ENCODE measurements around the gene OSBP2. TPM values are rescaled to one million over a fixed set of nuclear protein-coding genes. Genes with fewer than 3 reads are reported as not detected.

Gene OSBP2
- polyA plus RNA-seq, 2 donors: 2.5 to 2.7 TPM

DNA sequence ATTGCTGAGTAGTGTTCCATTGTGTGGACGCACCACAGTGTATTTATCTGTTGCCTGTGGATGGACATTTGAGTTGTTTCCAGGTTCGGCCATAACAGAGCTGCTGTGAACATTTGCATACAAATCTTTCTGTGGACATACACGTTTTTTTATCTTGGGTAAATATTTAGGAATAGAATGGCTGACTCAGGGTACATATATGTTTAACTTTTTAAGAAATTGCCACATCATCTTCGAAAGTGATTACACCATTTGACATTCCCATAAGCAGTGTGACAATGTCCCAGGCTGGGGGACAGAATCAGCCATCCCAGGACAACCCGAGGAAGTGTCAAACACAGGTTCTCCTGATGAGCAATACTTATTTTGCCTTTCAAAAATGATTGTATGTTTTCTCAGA is 87.9 kb downstream of the OSBP2 start:
- Histone ChIP-seq H3K4me1 (ENCODE audit: control insufficient read depth in 2 of 2, insufficient read depth in 2 of 2, low read length in 1 of 2) (no peaks in the 10 kb centered on the region), H3K36me3 (ENCODE audit: control insufficient read depth in 2 of 2, insufficient read depth in 2 of 2, low read length in 1 of 2) (no peaks in the 10 kb centered on the region), H3K4me3 (ENCODE audit: low read depth in 1 of 2, low read length in 2 of 2) (no peak overlapping the region), H3K9me3 (ENCODE audit: control insufficient read depth in 2 of 2, insufficient read depth in 1 of 2, low read depth in 1 of 2, low read length in 1 of 2) (no peaks in the 10 kb centered on the region), H3K27me3 (ENCODE audit: control insufficient read depth in 1 of 2, insufficient read depth in 2 of 2, low read length in 2 of 2) (no peaks in the 10 kb centered on the region), H3K27ac (ENCODE audit: low read depth in 2 of 2, low read length in 1 of 2) (no peak overlapping the region)
- WGBS, 2 donors: 67 to 68% methylated on average over 5 of the region's 5 CpGs

DNA sequence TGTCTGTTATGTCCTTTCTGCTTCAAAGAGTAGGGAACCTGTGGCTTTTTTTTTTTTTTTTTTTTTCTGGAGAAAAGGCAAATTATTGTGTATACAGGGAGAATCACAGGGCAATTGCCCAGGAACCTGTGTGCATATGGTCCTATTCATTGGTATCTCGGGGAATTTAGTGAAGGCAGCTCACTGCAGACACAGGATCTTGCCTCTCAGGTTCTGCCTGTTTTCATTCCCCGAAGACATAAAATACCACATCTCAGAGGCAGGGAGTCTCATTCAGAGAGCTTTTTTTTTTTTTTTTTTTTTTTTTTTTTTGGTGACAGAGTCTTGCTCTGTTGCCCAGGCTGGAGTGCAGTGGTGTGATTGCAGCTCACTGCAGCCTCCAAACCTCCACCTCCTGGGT is 88.3 kb downstream of the OSBP2 start:
- Histone ChIP-seq H3K4me1 (ENCODE audit: control insufficient read depth in 2 of 2, insufficient read depth in 2 of 2, low read length in 1 of 2) (no peaks in the 10 kb centered on the region), H3K27me3 (ENCODE audit: control insufficient read depth in 1 of 2, insufficient read depth in 2 of 2, low read length in 2 of 2) (no peaks in the 10 kb centered on the region), H3K36me3 (ENCODE audit: control insufficient read depth in 2 of 2, insufficient read depth in 2 of 2, low read length in 1 of 2) (no peaks in the 10 kb centered on the region), H3K27ac (ENCODE audit: low read depth in 2 of 2, low read length in 1 of 2) (no peak overlapping the region), H3K4me3 (ENCODE audit: low read depth in 1 of 2, low read length in 2 of 2) (no peak overlapping the region), H3K9me3 (ENCODE audit: control insufficient read depth in 2 of 2, insufficient read depth in 1 of 2, low read depth in 1 of 2, low read length in 1 of 2) (no peaks in the 10 kb centered on the region)
- WGBS, 2 donors: 59 to 60% methylated on average over 2 of the region's 2 CpGs

DNA sequence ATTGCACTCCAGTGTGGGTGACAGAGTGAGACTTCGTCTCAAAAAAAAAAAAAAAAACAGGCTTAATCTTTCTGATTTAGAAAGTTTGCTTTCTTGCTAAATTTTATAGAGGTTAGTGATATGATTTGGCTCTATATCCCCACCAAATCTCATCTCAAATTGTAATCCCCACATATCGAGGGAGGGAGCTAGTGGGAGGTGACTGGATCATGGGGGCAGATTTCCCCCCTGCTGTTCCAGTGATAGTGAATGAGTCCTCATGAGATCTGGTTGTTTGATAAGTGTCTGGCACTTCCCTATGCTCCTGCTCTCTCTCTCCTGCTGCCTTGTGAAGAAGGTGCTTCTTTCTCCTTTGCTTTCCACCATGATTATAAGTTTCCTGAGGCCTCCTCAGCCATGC is 90.9 kb downstream of the OSBP2 start:
- WGBS, 2 donors: 71 to 88% methylated on average over 2 of the region's 2 CpGs
- Histone ChIP-seq H3K27me3 (ENCODE audit: control insufficient read depth in 1 of 2, insufficient read depth in 2 of 2, low read length in 2 of 2) (peaks cover 0 to 2% of the 10 kb centered on the region in 2 donors), H3K36me3 (ENCODE audit: control insufficient read depth in 2 of 2, insufficient read depth in 2 of 2, low read length in 1 of 2) (no peaks in the 10 kb centered on the region), H3K4me3 (ENCODE audit: low read depth in 1 of 2, low read length in 2 of 2) (no peak overlapping the region), H3K9me3 (ENCODE audit: control insufficient read depth in 2 of 2, insufficient read depth in 1 of 2, low read depth in 1 of 2, low read length in 1 of 2) (no peaks in the 10 kb centered on the region), H3K27ac (ENCODE audit: low read depth in 2 of 2, low read length in 1 of 2) (no peak overlapping the region), H3K4me1 (ENCODE audit: control insufficient read depth in 2 of 2, insufficient read depth in 2 of 2, low read length in 1 of 2) (no peaks in the 10 kb centered on the region)

DNA sequence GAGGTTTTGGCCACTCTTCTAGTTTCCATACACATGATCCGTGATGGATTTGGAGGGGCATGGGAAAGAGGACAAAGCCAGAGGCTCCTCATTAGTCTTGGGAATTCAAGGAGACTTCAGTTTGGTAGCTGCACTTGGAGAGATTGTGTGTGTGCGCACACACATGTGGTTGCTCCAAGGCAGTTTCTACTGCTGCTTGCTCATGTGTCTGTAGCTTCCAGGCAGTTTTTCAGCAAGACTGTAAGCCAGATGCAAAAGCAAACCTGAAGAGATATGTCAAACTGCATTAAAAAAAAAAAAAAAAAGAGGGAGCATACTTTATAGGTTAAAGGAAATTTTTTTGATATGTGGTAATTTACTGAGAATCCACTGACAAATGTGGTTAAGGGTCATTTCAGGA is 95.7 kb downstream of the OSBP2 start:
- WGBS, 2 donors: 71 to 72% methylated on average over 2 of the region's 2 CpGs
- H3K36me3 ChIP-seq (ENCODE audit: control insufficient read depth in 2 of 2, insufficient read depth in 2 of 2, low read length in 1 of 2): no peaks in the 10 kb centered on the region

DNA sequence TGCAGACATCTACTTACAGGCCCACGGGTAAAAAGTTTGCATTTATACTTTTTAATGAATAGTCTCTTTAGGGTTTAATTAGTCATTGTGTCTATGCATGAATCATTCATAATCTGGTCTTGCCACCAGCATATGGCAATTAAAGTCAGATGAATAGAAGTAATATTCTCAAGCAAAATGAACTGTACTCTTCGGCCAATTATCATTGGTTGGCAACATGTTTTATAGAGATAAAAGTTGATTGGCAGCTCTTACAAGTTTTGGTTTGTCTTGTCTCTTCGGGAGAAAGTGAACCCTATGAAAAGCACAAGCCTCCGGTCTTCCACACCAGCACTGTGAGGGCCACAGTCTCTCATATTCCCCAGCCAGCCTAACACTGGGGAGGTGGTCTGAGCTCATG is 97.8 kb downstream of the OSBP2 start:
- no peak overlapping the region for H3K4me3 ChIP-seq (ENCODE audit: low read depth in 1 of 2, low read length in 2 of 2)
- H3K9me3 ChIP-seq (ENCODE audit: control insufficient read depth in 2 of 2, insufficient read depth in 1 of 2, low read depth in 1 of 2, low read length in 1 of 2): no peaks in the 10 kb centered on the region
- H3K27me3 ChIP-seq (ENCODE audit: control insufficient read depth in 1 of 2, insufficient read depth in 2 of 2, low read length in 2 of 2): peaks cover 0 to 2% of the 10 kb centered on the region in 2 donors
- H3K4me1 ChIP-seq (ENCODE audit: control insufficient read depth in 2 of 2, insufficient read depth in 2 of 2, low read length in 1 of 2): no peaks in the 10 kb centered on the region
- WGBS, 2 donors: 72 to 77% methylated on average over 4 of the region's 4 CpGs
- H3K36me3 ChIP-seq (ENCODE audit: control insufficient read depth in 2 of 2, insufficient read depth in 2 of 2, low read length in 1 of 2): no peaks in the 10 kb centered on the region
- no peak overlapping the region for H3K27ac ChIP-seq (ENCODE audit: low read depth in 2 of 2, low read length in 1 of 2)

More for the DNA sequence above, 95.7 kb downstream of the OSBP2 start:
- no peak overlapping the region for H3K27ac ChIP-seq (ENCODE audit: low read depth in 2 of 2, low read length in 1 of 2)
- no peak overlapping the region for H3K4me3 ChIP-seq (ENCODE audit: low read depth in 1 of 2, low read length in 2 of 2)
- peaks cover 0 to 2% of the 10 kb centered on the region in 2 donors for H3K27me3 ChIP-seq (ENCODE audit: control insufficient read depth in 1 of 2, insufficient read depth in 2 of 2, low read length in 2 of 2)
- H3K9me3 ChIP-seq (ENCODE audit: control insufficient read depth in 2 of 2, insufficient read depth in 1 of 2, low read depth in 1 of 2, low read length in 1 of 2): no peaks in the 10 kb centered on the region
- H3K4me1 ChIP-seq (ENCODE audit: control insufficient read depth in 2 of 2, insufficient read depth in 2 of 2, low read length in 1 of 2): no peaks in the 10 kb centered on the region

DNA sequence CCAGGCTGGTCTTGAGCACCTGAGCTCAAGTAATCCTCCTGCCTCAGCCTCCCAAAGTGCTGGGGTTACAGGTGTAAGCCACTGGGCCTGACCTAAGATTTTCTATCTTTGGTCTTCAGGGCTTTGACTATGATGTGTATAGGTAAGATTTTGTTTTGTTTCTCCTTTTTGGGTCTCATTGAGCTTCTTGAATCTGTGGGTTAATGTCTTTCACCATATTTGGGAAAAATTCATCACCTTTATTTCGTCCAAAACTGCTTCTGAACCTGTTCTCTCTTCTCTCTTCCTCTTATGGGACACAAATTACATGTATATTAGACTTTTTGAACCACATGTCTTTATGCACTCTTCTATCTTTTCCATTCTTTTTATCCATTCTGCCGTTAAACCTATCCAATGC is 100.4 kb downstream of the OSBP2 start:
- Histone ChIP-seq H3K27me3 (ENCODE audit: control insufficient read depth in 1 of 2, insufficient read depth in 2 of 2, low read length in 2 of 2) (no peaks in the 10 kb centered on the region), H3K4me3 (ENCODE audit: low read depth in 1 of 2, low read length in 2 of 2) (no peak overlapping the region), H3K36me3 (ENCODE audit: control insufficient read depth in 2 of 2, insufficient read depth in 2 of 2, low read length in 1 of 2) (no peaks in the 10 kb centered on the region), H3K27ac (ENCODE audit: low read depth in 2 of 2, low read length in 1 of 2) (no peak overlapping the region), H3K9me3 (ENCODE audit: control insufficient read depth in 2 of 2, insufficient read depth in 1 of 2, low read depth in 1 of 2, low read length in 1 of 2) (no peaks in the 10 kb centered on the region), H3K4me1 (ENCODE audit: control insufficient read depth in 2 of 2, insufficient read depth in 2 of 2, low read length in 1 of 2) (no peaks in the 10 kb centered on the region)
- 74 to 83% methylated on average over 2 of the region's 2 CpGs for WGBS, 2 donors

DNA sequence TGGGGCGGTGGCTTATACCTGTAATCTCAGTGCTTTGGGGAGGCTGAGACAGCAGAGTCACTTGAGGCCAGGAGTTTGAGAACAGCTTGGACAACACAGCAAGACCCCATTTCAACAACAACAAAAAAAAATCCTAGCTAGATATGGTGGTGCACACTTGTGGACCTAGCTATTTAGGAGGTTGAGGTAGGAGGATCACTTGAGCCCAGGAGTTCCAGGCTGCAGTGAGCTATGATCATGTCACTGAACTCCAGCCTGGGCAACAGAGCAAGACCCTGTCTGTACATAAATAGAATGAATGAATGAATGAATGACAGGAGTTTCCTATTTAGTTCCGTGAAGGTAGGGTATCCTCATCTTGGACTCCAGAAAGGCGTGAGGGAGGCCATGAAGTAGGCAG is 107.0 kb downstream of the OSBP2 start:
- 79 to 84% methylated on average over 3 of the region's 3 CpGs for WGBS, 2 donors
- Histone ChIP-seq H3K4me1 (ENCODE audit: control insufficient read depth in 2 of 2, insufficient read depth in 2 of 2, low read length in 1 of 2) (peaks cover 2 to 5% of the 10 kb centered on the region in 2 donors), H3K36me3 (ENCODE audit: control insufficient read depth in 2 of 2, insufficient read depth in 2 of 2, low read length in 1 of 2) (no peaks in the 10 kb centered on the region), H3K9me3 (ENCODE audit: control insufficient read depth in 2 of 2, insufficient read depth in 1 of 2, low read depth in 1 of 2, low read length in 1 of 2) (no peaks in the 10 kb centered on the region), H3K4me3 (ENCODE audit: low read depth in 1 of 2, low read length in 2 of 2) (no peak overlapping the region), H3K27ac (ENCODE audit: low read depth in 2 of 2, low read length in 1 of 2) (no peak overlapping the region), H3K27me3 (ENCODE audit: control insufficient read depth in 1 of 2, insufficient read depth in 2 of 2, low read length in 2 of 2) (no peaks in the 10 kb centered on the region)

DNA sequence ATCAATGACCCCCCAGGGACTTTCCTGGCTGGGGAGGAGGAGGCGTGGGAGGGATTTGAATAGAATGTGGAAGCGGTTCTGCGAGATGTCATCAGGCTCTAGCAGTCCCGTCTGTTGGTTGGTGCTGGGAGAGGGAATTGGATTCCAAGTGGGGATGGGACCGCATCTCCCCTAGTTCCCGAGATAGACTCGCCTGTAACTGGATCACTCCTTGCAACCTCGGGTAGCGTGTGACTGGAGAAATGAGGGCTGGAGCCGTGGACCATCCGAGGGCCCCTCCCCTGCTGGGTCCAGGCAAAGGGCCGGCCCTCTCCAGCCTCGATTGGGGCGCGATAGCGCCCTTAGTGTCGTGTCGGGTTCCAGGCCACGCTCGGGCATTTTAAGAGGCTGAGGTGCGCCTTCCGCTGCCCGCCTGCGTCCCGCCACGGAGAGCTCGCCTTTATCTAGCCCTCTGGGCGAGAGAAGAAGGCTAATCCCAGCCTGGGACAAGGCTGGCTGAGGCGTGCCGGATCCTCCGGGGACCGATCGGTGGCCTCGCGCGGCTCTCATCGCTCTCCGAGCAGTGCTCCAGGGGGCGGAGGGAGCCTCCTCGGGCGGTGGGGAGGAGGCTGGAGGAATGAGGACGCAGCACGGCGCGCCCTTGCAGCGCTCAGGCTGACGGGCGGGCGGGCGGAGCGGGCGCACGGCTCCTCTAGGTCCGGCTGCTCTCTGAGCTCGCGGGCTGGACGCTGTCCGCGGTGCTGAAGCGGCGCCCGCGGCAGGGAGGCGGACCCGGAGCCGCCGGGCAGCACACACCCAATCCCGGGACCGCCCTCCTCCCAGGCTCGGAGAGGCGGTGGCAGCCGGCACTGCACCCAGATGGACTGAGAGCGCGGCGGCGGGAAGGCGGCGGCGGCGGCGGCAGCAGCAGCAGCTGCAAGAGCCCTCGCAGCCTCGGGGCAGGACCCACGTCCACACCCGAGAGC is 107.8 kb downstream of the OSBP2 start:
- Histone ChIP-seq H3K27me3 (ENCODE audit: control insufficient read depth in 1 of 2, insufficient read depth in 2 of 2, low read length in 2 of 2) (no peaks in the 10 kb centered on the region), H3K27ac (ENCODE audit: low read depth in 2 of 2, low read length in 1 of 2) (no peak overlapping the region)
- WGBS, 2 donors: 4% methylated on average over 68 to 85 of the region's 85 CpGs

DNA sequence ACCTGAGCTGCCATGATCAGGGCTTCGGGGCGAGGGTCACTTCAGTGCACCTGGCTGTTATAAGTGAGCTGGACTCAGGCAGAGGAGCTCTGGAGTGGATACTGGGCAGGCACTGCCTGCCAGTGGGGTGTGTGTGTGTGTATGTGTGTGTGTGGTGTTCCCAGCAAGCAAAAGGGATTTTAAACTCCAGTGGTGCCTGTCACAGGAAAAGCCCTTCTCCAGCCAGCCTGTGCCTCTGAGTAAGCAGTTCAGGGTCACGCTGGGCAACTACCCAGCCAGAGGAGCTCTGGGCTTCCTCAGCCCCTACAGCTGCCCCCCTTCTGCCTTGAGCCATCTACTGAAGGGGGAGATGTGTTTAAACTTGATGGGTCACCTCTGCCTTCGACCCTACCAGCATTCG is 109.0 kb downstream of the OSBP2 start:
- H3K4me1 ChIP-seq (ENCODE audit: control insufficient read depth in 2 of 2, insufficient read depth in 2 of 2, low read length in 1 of 2): peaks cover 2 to 5% of the 10 kb centered on the region in 2 donors
- WGBS, 2 donors: 85 to 93% methylated on average over 5 of the region's 5 CpGs
- H3K4me3 ChIP-seq (ENCODE audit: low read depth in 1 of 2, low read length in 2 of 2): no peak overlapping the region
- H3K36me3 ChIP-seq (ENCODE audit: control insufficient read depth in 2 of 2, insufficient read depth in 2 of 2, low read length in 1 of 2): no peaks in the 10 kb centered on the region
- H3K9me3 ChIP-seq (ENCODE audit: control insufficient read depth in 2 of 2, insufficient read depth in 1 of 2, low read depth in 1 of 2, low read length in 1 of 2): no peaks in the 10 kb centered on the region
- H3K27ac ChIP-seq (ENCODE audit: low read depth in 2 of 2, low read length in 1 of 2): no peak overlapping the region
- H3K27me3 ChIP-seq (ENCODE audit: control insufficient read depth in 1 of 2, insufficient read depth in 2 of 2, low read length in 2 of 2): no peaks in the 10 kb centered on the region

More for the DNA sequence above, 107.8 kb downstream of the OSBP2 start:
- Histone ChIP-seq H3K9me3 (ENCODE audit: control insufficient read depth in 2 of 2, insufficient read depth in 1 of 2, low read depth in 1 of 2, low read length in 1 of 2) (no peaks in the 10 kb centered on the region), H3K4me3 (ENCODE audit: low read depth in 1 of 2, low read length in 2 of 2) (peak overlapping the region in 1 of 2 donors; percentile 1), H3K36me3 (ENCODE audit: control insufficient read depth in 2 of 2, insufficient read depth in 2 of 2, low read length in 1 of 2) (no peaks in the 10 kb centered on the region), H3K4me1 (ENCODE audit: control insufficient read depth in 2 of 2, insufficient read depth in 2 of 2, low read length in 1 of 2) (peaks cover 2 to 5% of the 10 kb centered on the region in 2 donors)

DNA sequence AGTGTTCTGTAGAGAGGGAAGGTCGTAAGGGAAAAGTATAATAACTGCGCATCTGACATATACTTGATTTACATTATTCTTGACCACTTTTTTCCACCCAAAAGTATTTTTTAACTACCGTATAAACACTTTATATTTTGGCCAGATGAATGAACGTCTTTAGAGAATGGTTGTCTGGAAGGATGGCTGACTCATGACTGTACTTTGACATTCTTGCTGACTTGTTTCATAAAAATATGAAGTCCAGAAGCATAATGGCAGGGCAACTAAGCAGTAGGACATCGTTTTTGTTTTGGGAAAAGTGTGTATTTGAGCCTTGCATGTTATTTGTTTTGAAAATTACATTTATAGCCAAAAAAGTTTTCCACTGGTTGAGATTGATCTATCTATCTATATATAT is 110.0 kb downstream of the OSBP2 start:
- 76 to 79% methylated on average over 5 of the region's 5 CpGs for WGBS, 2 donors

More for the DNA sequence above, 110.0 kb downstream of the OSBP2 start:
- H3K4me3 ChIP-seq (ENCODE audit: low read depth in 1 of 2, low read length in 2 of 2): no peak overlapping the region
- H3K9me3 ChIP-seq (ENCODE audit: control insufficient read depth in 2 of 2, insufficient read depth in 1 of 2, low read depth in 1 of 2, low read length in 1 of 2): no peaks in the 10 kb centered on the region
- H3K36me3 ChIP-seq (ENCODE audit: control insufficient read depth in 2 of 2, insufficient read depth in 2 of 2, low read length in 1 of 2): no peaks in the 10 kb centered on the region
- H3K4me1 ChIP-seq (ENCODE audit: control insufficient read depth in 2 of 2, insufficient read depth in 2 of 2, low read length in 1 of 2): peaks cover 2 to 5% of the 10 kb centered on the region in 2 donors
- H3K27me3 ChIP-seq (ENCODE audit: control insufficient read depth in 1 of 2, insufficient read depth in 2 of 2, low read length in 2 of 2): no peaks in the 10 kb centered on the region
- H3K27ac ChIP-seq (ENCODE audit: low read depth in 2 of 2, low read length in 1 of 2): no peak overlapping the region

Measured in esophagus (tissue), 2 donors.